Epidermal melanocyte (primary cell): ENCODE data around the gene UCHL5.

Experiments
- DNase-seq: peaks from one replicate; pipeline ENCODE4 v3.0.0; 2011; ENCODE audit warnings: low spot score; ENCODE audit not compliant: insufficient read length

The UCHL5 gene

GRCh38 chr1:192967901-192968300 is 91.3 kb downstream of the UCHL5 start:
- no peak for DNase-seq

GRCh38 chr1:192967211-192967877 is 91.8 kb downstream of the UCHL5 start:
- DNase-seq, result no peak

- DNase-seq, result no peak
Measured at GRCh38 chr1:192966073-192966472, 93.1 kb downstream of the UCHL5 start.

GRCh38 chr1:192962901-192963300 is 96.3 kb downstream of the UCHL5 start:
- DNase-seq, result no peak
